Cardiac atrium fibroblast (primary cell): ENCODE measurements around the gene TAS2R9. TPM values are rescaled to one million over a fixed set of nuclear protein-coding genes. Genes with fewer than 3 reads are reported as not detected.

Experiments
- total RNA-seq: library from RNA; depleted of rRNA; stranded (reverse); fragments of >200 nt; gene quantifications from 2 replicates; pipeline ENCODE4 v1.2.3, GENCODE V29; 2015

TAS2R9 gene, protein sequence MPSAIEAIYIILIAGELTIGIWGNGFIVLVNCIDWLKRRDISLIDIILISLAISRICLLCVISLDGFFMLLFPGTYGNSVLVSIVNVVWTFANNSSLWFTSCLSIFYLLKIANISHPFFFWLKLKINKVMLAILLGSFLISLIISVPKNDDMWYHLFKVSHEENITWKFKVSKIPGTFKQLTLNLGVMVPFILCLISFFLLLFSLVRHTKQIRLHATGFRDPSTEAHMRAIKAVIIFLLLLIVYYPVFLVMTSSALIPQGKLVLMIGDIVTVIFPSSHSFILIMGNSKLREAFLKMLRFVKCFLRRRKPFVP
- total RNA-seq = not detected in 2 replicates

DNA sequence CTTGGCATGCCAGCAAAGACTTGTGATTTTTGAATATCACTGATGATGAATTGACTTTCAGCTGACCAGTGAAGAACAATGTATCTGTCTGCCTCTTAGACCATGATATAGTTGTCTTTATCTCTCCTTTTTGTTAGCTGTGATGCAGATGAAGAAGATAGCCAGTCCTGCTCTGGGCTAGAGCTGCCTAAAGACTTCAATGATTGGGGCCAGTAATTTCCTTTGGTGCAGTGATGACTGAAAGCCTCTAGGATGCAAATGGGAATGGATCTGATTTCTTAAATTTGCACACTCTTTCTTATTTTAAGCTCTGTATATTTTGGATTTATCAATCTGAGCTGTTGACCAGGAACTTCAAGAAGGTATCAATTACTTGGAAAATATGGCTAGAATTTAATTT is at the start of gene TAS2R9:
TAS2R9 (minus strand) TSS at position 101 of the 400 bp plus-strand sequence; CDS start at position 8, 93 bp downstream.

DNA sequence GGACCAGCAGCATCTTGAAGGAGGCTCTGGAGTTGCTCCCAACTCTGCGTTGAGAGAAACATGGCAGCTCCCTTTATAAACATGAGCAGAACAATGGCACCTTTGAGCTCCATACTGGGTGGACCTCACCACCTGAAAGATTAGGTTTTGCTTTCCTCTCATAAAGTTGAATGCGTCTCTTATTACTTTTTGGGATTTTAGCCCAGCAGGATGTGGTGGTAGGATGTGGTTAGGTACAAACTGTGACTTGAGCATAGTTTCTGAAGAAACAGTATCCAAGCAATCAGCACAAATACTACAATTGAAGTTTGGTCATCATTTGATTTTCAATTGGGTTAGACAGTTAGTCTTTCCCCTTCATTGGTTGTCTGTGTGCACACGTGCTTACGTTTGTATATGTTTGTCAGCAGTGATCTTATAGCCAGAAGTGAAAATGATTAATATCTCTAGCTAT is 39.5 kb upstream of the TAS2R9 start, which contains the start of gene PRR4:
PRR4 (minus strand) TSS at position 51 of the 454 bp plus-strand sequence; CDS start at position 13, 38 bp downstream.

DNA sequence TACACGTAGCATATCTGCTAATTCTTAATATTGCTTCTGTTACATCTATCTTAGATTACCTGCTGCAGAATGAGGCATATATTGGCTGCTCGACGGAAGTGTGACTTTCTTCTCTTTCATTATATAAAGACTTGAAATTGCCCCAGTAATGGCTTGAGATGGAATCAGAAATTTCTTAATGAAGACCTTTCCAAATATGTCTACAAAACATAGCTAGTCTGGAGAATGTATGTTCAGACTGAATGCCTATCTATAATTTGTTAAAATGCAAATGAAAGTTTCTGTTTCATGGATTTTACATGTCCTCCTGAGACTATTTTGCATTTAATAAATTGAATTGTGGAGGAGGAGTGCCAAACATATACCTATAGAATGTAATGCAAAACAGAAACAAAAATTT is 16.3 kb upstream of the TAS2R9 start, which contains the start of gene TAS2R10:
TAS2R10 (minus strand) TSS at position 101 of the 400 bp plus-strand sequence; CDS start at position 12, 89 bp downstream.

DNA sequence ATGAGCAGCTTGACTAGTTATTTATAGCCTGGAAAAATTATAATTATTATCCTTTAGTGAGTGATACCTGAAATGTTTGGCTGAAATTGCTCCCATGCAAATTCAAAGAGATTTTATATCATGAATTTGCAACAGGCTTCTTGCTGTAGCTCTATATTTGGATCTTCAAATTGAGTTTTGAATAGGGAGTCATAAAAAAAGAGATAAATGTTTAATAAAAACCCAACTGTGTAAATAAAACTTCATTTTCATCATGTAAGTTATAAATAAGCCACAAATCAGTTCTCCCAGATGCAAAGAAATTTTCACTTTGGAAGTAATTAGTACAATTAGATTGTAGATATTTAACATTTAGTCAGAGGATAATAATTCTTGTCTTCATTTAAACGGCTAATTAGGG is 2.8 kb downstream of the TAS2R9 start, which contains the start of gene TAS2R8:
TAS2R8 (minus strand) TSS at position 101 of the 400 bp plus-strand sequence. CDS start 306 bp downstream, outside the sequence.

DNA sequence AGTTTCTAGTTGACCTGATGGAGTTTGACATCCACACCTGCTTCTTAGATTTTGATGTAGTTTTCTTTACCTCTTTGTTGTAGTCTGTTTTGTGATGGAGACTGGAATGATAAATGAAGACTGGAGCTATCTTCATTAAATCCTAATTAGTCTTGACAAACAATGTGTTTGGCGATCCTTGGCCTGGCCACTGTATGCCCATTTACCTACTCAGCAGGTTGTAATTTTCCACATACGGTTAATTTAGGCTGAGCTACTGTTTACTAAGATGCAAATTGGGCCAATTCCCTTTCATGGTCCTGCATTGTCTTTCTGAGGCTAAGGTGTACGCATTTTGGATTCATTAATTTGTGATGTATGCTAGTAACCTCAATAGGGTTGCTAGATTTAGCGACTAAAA is 7.4 kb downstream of the TAS2R9 start, which contains the start of gene TAS2R7:
TAS2R7 (minus strand) TSS at position 41 of the 400 bp plus-strand sequence. CDS start 57 bp downstream, outside the sequence.

Other genes with a start within 250 kb of the TAS2R9 start
- gene MAGOHB, start 196.6 kb downstream of the TAS2R9 start, total RNA-seq = 20.9 and 22.6 TPM in 2 replicates
- gene STYK1, start 136.1 kb downstream of the TAS2R9 start, total RNA-seq = not detected in 2 replicates
- 174 and 185 TPM in 2 replicates for gene YBX3, start 86.8 kb downstream of the TAS2R9 start, total RNA-seq
- gene TAS2R7, start 7.5 kb downstream of the TAS2R9 start, total RNA-seq = not detected in 2 replicates
- not detected in 2 replicates for gene TAS2R8, start 2.9 kb downstream of the TAS2R9 start, total RNA-seq
- gene TAS2R10, start 16.2 kb upstream of the TAS2R9 start, total RNA-seq = 0.36 TPM in 1 of 2 replicates, not detected in the other
- gene PRR4, start 39.3 kb upstream of the TAS2R9 start, total RNA-seq = not detected in 2 replicates
- 2.1 and 2.9 TPM in 2 replicates for gene PRH1, start 74.1 kb upstream of the TAS2R9 start, total RNA-seq
- gene TAS2R13, start 99.4 kb upstream of the TAS2R9 start, total RNA-seq = not detected in 2 replicates
- not detected in 2 replicates for gene PRH2, start 119.1 kb upstream of the TAS2R9 start, total RNA-seq
- 0.54 and 1.8 TPM in 2 replicates for gene TAS2R14, start 129.1 kb upstream of the TAS2R9 start, total RNA-seq
- gene TAS2R50, start 176.7 kb upstream of the TAS2R9 start, total RNA-seq = 0.49 TPM in 1 of 2 replicates, not detected in the other
- gene TAS2R20, start 188.1 kb upstream of the TAS2R9 start, total RNA-seq = 0.18 and 0.32 TPM in 2 replicates
- 0.49 TPM in 1 of 2 replicates, not detected in the other for gene TAS2R19, start 212.5 kb upstream of the TAS2R9 start, total RNA-seq
- 0.54 and 0.81 TPM in 2 replicates for gene TAS2R31, start 221.2 kb upstream of the TAS2R9 start, total RNA-seq